PC-3 (cell line): ENCODE results near the gene KCNJ9.

ENCODE experiments used
- EZH2 ChIP-seq: fragments of 300-600 bp; sonication (generic); IDR thresholded peaks from one replicate; pipeline ENCODE4 v1.6.1; 2017; ENCODE audit warnings: antibody characterized with exemption, mild to moderate bottlenecking, low read length; ENCODE audit not compliant: unreplicated experiment
- EZH2phosphoT487 ChIP-seq: fragments of 300-600 bp; sonication (generic); IDR thresholded peaks from 2 replicates; pipeline ENCODE4 v1.6.1; 2018; ENCODE audit warnings: mild to moderate bottlenecking, antibody characterized with exemption, low read length, borderline replicate concordance
- TF ChIP-seq, protein P1 (sequence below): fragments of 300-600 bp; sonication (generic); conservative IDR thresholded peaks from 2 replicates; pipeline ENCODE4 v1.5.1; 2017; ENCODE audit warnings: antibody characterized with exemption, low read depth, mild to moderate bottlenecking, low read length

- TF ChIP-seq, protein P1, sequence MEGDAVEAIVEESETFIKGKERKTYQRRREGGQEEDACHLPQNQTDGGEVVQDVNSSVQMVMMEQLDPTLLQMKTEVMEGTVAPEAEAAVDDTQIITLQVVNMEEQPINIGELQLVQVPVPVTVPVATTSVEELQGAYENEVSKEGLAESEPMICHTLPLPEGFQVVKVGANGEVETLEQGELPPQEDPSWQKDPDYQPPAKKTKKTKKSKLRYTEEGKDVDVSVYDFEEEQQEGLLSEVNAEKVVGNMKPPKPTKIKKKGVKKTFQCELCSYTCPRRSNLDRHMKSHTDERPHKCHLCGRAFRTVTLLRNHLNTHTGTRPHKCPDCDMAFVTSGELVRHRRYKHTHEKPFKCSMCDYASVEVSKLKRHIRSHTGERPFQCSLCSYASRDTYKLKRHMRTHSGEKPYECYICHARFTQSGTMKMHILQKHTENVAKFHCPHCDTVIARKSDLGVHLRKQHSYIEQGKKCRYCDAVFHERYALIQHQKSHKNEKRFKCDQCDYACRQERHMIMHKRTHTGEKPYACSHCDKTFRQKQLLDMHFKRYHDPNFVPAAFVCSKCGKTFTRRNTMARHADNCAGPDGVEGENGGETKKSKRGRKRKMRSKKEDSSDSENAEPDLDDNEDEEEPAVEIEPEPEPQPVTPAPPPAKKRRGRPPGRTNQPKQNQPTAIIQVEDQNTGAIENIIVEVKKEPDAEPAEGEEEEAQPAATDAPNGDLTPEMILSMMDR = no peak
- TF ChIP-seq EZH2 (no peak), EZH2phosphoT487 (no peak)
Measured at GRCh38 chr1:160094806-160095205, 13.5 kb downstream of the KCNJ9 start.
